HCT116 (cell line): ENCODE measurements around the gene KCNH2. TPM values are rescaled to one million over a fixed set of nuclear protein-coding genes. Genes with fewer than 3 reads are reported as not detected.

Experiments used
- EGR1 ChIP-seq: IDR thresholded peaks from 2 replicates; pipeline ENCODE4 v1.6.1; 2012; ENCODE audit warnings: low read depth
- JUND ChIP-seq: IDR thresholded peaks from 2 replicates; pipeline ENCODE4 v1.6.1; 2012
- ZFX ChIP-seq: fragments of 450-650 bp; IDR thresholded peaks from 2 replicates; pipeline ENCODE4 v1.6.1; 2017
- total RNA-seq: library from RNA; stranded (reverse); gene quantifications from one replicate; pipeline ENCODE4 v1.2.1, GENCODE V29; 2021; ENCODE audit not compliant: unreplicated experiment
- TF ChIP-seq, protein P1 (sequence below): IDR thresholded peaks from 2 replicates; pipeline ENCODE4 v1.6.1; 2011; ENCODE audit warnings: mild to moderate bottlenecking, low read length, moderate library complexity; ENCODE audit not compliant: insufficient replicate concordance; ENCODE audit errors: extremely low read depth

Gene KCNH2
- total RNA-seq, 1 experiment from 2014 or later, result 9.7 TPM

DNA sequence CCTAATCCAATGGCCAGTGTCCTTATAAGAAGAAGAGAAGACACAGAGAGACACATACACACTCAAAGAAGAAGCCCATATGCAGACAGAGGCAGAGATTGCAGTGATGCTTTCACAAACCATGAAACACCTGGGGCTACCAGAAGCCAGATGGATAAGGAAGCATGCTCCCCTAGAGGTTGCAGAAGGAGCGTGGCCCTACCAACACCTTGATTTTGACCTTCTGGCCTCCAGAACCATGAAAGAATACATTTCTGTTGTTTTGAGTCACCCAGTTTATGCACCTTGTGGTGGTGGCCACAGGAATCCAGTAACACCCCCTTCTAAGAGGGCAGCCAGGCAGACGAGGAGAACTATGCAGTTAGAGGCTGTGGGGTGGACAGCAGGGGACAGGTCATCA, 82.3 kb downstream of the KCNH2 start (continued):
- TF ChIP-seq JUND, result no peak
- TF ChIP-seq, protein P1, sequence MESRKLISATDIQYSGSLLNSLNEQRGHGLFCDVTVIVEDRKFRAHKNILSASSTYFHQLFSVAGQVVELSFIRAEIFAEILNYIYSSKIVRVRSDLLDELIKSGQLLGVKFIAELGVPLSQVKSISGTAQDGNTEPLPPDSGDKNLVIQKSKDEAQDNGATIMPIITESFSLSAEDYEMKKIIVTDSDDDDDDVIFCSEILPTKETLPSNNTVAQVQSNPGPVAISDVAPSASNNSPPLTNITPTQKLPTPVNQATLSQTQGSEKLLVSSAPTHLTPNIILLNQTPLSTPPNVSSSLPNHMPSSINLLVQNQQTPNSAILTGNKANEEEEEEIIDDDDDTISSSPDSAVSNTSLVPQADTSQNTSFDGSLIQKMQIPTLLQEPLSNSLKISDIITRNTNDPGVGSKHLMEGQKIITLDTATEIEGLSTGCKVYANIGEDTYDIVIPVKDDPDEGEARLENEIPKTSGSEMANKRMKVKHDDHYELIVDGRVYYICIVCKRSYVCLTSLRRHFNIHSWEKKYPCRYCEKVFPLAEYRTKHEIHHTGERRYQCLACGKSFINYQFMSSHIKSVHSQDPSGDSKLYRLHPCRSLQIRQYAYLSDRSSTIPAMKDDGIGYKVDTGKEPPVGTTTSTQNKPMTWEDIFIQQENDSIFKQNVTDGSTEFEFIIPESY, result no peak
- TF ChIP-seq EGR1, result no peak
- no peak for TF ChIP-seq ZFX

Other genes with a start within 250 kb of the KCNH2 start
- 0.57 TPM for gene GIMAP5, start 240.9 kb downstream of the KCNH2 start, total RNA-seq
- 0.42 TPM for gene TMEM176B, start 178.0 kb downstream of the KCNH2 start, total RNA-seq
- not detected for gene TMEM176A, start 177.6 kb downstream of the KCNH2 start, total RNA-seq
- 0.37 TPM for gene AOC1, start 125.8 kb downstream of the KCNH2 start, total RNA-seq
- gene NOS3, start 12.7 kb upstream of the KCNH2 start, total RNA-seq, result 35.8 TPM
- gene ATG9B, start 46.2 kb upstream of the KCNH2 start, total RNA-seq, result 2.1 TPM
- gene ABCB8, start 50.1 kb upstream of the KCNH2 start, total RNA-seq, result 55.2 TPM
- gene ASIC3, start 70.2 kb upstream of the KCNH2 start, total RNA-seq, result 4.4 TPM
- gene CDK5, start 79.6 kb upstream of the KCNH2 start, total RNA-seq, result 19.8 TPM
- gene SLC4A2, start 81.3 kb upstream of the KCNH2 start, total RNA-seq, result 240 TPM
- gene FASTK, start 102.5 kb upstream of the KCNH2 start, total RNA-seq, result 86.4 TPM
- 75.8 TPM for gene TMUB1, start 105.2 kb upstream of the KCNH2 start, total RNA-seq
- 126 TPM for gene AGAP3, start 108.2 kb upstream of the KCNH2 start, total RNA-seq
- 0.86 TPM for gene GBX1, start 189.4 kb upstream of the KCNH2 start, total RNA-seq
- not detected for gene ASB10, start 208.9 kb upstream of the KCNH2 start, total RNA-seq
- 0.69 TPM for gene H2BK1, start 232.2 kb upstream of the KCNH2 start, total RNA-seq
- gene ABCF2, start 248.9 kb upstream of the KCNH2 start, total RNA-seq, result 63.7 TPM